HG02973 (cell line): Measurements from ENCODE around the gene F13A1.

Experiments
- ATAC-seq: cut with Tn5 transposase; IDR thresholded peaks from one replicate; pipeline ENCODE4 v1.9.1; 2021; ENCODE audit warnings: moderate library complexity; ENCODE audit not compliant: unreplicated experiment

Gene F13A1

GRCh38 chr6:6244624-6245023 is 75.8 kb downstream of the F13A1 start:
- ATAC-seq: no peak

DNA sequence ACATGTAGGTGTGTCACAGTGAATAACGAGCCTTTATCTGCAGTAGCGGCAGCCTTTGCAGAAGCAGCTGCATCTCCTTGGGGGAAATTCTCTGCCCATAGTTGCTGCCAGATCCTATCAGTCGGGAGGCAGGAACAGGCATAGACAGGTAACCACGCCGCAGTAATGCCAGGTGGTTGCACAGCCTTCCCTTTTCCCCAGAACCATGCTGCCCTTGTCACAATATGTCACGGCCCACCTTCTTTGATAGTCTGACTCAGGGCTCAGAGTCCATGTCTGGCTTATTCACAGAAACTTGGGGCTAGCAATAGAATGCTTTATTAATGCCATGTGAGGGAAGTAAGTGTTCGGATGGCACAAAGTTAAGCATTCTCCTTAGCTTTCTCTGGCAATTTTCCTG is 76.6 kb downstream of the F13A1 start:
- no peak for ATAC-seq

GRCh38 chr6:6239598-6240581 is 80.6 kb downstream of the F13A1 start:
- no peak for ATAC-seq

- ATAC-seq: no peak
Measured at GRCh38 chr6:6236730-6237469, 83.6 kb downstream of the F13A1 start.

DNA sequence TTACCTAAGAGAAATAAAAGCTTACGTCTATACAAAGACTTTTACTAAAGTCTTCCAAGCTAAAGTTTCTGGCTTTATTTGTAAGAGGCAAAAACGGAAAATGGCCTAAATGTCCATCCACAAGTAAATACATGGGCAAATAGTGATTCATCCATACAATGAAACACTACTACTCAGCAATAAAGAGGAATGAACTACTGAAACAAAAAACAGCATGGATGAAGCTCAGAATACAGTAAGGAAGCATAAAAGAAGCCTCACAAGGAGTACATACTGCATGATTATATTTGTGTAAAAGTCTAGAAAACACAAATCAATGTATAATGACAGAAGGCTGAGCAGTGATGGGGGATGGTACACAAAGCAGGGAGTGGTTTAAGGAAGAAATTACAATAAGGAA is 84.7 kb downstream of the F13A1 start:
- ATAC-seq: no peak

DNA sequence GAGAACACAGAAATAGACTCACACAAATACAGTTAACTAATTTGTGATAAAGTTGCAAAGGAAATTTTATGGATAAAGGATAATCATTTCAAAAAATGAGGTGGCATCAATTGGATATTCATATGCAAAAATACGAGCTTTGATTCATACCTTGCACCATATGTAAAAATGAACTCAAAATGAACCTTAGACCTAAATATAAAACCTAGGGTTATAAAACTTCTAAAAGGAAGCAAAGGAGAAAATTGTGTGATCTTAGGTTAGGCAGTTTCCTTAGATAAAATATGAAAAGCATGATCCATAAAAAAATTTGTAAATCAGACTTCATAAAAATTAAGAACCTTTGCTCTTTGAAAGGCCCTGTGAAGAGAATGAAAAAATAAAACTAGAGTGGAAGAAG is 85.5 kb downstream of the F13A1 start:
- ATAC-seq: no peak

DNA sequence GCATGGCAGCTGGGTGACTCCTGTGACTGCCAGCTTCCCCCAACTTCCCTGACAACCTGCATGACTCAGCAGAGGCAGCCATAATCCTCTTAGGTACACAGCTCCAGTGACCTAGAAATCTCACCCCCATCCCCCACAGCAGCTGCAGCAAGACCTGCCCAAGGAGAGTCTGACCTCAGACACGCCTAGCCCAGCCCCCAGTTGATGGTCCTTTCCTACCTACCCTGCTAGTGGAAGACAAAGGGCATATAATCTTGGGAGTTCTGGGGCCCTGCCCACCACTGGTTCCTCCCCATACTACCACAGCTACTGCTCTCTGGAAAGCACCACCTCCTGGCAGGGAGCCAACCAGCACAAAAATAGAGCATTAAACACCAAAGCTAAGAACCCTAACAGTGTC is 90.2 kb downstream of the F13A1 start:
- no peak for ATAC-seq

DNA sequence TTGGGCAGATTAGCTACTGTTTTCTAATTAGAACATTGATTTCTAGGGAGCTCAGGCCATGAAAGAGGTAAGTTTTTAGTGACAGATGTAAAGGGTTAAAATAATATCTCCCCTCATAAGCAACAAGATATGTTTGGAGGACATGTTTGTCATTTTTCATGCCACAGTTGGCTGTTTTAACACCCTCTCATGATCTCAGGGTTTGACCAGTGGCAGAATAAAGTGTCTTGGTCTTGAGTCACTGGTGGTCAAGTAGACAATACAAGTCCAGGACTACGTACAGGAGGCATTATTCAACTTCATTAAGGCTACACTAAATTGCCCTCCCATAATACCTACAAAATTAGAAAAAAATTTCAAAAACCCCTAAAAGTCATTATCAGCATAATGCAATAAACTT is 92.6 kb downstream of the F13A1 start:
- no peak for ATAC-seq

DNA sequence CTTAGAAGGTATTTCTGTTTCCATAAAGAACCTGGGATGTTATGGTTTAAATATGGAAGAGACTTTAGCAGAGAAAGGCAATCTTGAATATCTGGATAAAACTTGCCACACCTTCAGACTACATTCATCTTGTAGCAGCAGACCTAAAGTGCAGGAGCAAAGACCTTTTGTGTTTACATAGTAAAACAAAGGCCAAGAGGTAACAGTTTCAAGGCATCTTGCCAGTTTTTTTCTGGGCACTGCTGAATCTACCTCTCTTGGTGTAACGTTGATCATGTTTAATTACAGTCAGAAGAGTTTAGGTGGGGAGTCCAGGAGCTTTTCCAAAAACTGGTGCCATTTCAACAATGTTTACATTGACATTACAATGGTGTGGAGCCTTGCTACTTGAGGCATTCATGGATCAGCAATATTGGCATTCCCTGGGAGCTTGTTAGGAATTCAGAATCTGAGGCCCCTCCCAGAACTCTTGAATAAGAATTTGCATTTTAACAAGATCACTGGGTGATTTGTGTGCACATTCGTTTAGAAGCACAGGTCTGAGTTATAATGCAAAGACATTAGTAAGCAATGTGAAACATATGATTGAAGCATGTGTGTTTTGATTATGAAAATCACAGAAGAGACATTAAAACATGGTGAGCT is 94.5 kb downstream of the F13A1 start:
- ATAC-seq: no peak

DNA sequence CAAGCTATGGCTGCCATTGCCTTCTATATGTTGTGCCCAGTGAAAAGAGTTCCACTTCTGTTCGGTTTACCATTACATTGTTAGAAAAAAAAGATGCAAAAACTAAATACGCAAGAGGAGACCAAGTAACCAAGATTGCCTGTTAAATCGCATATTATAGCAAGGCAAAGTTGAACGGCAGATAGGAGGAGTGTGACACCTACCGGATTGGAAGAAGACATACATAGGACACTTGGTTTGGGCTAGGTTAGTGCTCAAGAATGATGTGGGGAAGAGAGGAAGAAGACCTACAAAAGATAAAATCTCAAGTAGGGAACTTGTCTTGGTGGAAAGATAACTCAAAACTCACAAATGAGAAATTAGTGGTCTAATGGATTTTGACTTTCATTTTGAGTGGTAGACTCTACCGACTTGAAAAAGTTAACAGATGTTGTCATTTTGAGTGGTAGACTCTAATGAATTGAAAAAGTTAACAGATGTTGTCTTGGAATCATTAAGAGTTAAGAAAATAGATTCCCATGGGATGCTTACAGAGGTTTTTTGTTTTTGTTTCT is 95.5 kb downstream of the F13A1 start:
- no peak for ATAC-seq

DNA sequence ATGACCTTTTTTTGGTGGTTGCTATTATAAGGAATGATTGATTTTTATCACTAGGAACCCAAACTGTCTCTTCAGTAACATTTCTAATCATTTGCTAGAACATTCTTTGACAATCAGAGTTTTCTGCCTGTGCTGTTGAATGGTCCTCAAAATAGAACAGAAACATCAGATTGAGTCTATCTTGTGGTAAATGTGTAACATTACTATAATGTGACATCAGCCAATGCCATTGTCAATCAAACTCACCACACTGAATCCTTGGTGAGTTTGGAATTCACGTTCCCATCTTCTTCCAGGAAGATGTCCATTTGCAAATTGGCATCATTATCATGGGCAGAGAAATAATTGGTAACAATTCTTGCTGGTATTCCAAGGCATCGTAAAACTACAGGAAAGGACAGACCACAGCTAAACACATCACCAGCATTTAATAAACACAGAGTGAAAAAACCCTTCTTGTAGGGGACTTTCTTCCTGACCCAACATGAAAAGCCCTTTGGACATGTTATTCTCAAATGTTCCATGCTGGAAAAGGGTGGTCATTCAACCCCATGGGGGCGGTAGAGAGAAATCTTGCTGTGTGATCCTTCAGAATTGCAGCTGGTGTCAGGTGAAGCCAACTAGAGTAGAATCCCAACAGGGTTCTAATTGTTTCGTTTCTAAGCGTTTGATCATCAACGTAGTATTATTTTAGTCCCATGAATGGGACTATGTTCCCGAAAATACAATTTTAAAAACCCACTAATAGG is 98.5 kb downstream of the F13A1 start:
- no peak for ATAC-seq

- no peak for ATAC-seq
Measured at GRCh38 chr6:6220718-6221117, 99.7 kb downstream of the F13A1 start.

DNA sequence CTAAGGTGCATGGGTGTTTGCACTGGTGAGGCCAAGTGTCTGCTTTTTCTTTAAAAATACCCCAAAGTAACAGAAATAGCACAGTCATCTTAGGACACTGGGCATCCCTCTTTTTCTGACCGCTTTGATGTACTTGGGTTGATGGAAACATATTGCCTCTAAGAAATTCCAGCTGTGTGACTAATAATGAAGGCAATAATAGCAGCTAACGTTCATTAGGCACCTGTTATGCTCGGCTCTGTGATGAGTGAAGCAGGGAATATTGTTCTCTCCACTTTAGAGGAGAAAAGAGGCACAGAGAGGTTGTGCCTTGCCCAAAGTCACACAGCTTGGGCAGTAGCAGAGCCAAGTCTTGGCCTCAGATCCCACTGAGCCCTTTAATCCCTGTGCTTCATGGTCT is 100.7 kb downstream of the F13A1 start:
- no peak for ATAC-seq

DNA sequence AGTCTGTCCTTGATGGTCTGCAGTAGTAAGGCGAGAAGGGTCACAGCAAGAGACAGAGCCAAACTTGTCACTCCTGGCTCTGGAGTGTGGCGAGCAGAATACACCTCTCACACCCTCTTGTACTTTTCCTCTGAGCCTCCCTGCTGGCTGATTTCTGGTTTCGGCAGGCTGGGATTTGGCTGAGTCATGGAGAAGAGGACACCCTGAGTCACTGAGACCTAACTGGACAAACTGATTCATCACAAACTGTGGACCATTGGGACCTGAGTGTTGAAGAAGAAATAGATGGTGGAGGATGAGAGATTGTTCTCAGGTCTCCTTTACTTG is 101.7 kb downstream of the F13A1 start:
- no peak for ATAC-seq

DNA sequence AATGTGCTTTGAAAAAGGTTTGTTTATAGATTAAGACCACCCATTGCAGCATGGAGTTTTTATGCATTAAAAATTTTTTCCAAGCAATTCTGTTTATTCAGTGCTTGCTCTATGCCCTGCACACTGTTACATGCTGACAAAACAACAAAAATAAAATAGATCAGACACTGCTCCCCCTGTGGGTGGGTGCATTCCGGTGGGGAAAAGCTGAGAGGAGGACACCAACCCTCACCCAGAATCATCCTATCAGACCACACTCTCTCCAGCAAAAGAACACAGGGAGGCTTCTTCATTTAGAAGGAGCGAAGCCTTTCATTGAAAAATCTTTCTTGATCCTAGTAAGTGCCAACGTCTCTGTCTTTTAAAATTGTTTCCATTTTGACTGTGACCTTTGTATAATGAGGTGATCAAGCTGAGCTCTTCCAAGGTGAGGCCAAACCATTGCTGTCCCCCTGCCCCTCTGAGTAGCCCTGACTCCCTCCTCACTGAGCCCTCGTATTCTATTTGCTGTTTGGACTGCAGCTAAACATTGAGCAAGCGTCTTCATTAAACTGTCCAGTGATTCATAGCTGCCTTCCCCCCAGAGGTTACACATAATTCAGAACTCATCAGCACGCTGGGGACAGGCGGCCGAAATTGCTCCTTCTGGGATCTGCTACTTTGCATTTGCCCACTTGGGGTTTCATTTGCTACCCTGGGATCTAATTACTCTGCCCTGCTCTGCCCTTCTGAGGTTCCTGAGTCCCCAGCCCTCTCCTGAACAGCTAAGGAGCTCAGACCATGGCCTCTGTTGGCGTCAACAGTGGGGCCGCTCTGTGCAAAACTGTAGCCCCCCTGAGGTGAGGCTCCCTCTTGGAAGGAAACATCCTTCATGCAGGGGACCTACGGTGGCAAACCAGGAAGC is 102.4 kb downstream of the F13A1 start:
- ATAC-seq: no peak

DNA sequence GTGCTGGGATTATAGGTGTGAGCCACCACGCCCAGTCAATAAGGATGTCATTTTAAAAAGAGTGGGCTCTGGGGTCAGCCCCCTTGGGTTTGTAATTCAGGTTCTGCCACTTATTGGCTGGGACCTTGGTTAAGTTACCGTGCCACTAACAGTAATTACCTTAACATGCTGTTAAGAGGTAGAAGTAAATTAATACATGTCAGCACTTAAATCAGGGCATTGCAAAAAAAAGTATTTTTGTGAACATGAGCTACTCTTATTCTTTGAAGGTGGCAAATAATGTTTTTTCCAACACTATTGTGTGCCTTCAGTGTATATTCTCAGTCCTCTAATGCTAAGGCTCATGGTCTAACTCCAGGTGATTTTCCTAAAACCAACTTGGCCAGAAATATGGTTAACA is 109.5 kb downstream of the F13A1 start:
- no peak for ATAC-seq

DNA sequence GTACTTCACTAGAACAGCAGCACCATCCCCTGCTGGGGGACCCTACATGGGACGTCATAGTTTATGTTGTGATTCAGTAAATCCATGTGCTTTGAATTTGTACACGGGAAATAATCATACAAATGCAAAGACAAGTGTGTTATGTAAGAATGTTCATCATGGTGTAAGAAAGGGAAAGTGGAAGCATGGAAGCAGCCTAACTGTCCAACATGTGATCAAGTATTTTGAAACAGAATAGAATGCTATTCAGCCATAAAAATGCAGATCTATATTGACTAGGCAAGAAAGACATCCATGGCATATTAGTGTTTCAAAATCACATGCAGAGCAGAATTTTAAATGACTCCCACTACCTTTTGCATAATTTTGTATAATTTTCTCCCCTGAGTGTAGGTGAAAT is 117.6 kb downstream of the F13A1 start:
- no peak for ATAC-seq

DNA sequence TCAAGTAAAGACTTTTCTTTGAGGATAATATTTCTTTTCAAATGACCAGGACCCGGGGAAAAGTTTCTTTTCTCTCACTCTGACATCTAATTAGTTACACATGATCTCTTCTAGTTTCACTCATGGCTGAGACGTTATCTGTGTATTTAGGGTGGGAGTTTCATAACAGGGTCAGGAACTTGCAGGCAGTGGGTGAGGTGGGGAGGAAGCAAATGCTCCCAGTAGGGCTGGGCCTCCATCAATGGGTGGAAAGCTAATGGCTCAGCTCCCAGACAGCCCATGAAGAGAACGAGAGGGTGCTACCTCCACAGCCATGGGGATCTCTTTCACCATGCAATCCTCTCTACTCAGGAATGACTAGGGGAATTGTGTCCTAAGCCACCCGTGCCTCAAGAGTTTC is 119.3 kb downstream of the F13A1 start:
- no peak for ATAC-seq

- ATAC-seq: no peak
Measured at GRCh38 chr6:6199678-6200077, 120.8 kb downstream of the F13A1 start.

DNA sequence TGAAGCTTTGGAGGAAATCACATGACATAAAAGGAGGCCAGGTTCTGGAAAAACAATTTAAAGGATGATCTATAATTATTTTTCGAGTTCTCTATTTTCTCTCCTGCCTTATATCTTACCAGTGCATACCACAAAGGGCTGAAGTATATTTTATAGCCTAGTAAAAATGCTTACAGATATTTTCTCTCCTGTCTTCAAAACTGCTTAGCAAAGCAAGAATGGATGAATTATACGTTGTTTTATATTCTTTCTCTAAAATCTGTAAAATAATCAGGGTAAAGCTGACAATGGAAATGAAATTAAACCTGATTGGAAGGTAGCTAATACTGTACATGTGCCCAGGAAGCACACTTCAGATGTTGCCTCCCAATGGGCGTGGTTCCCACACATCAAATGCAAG is 123.7 kb downstream of the F13A1 start:
- ATAC-seq: no peak
